ENCODE measurements around the gene STARD7.
"Not testable (repeated sequence)": the region's sequence is repeated elsewhere in the genome, so short reads cannot be mapped to it uniquely, and the experiment has no call there.

Gene STARD7

GRCh38 chr2:96150791-96151594, 57.6 kb downstream of the STARD7 start:
- in situ Hi-C loops (cut with MboI; ENCODE audit: low sequenced_read_pairs), result no loop called here

GRCh38 chr2:96150007-96150640, 58.5 kb downstream of the STARD7 start:
- in situ Hi-C loops (cut with MboI; ENCODE audit: low sequenced_read_pairs), result no loop called here

GRCh38 chr2:96148410-96149217, 60.0 kb downstream of the STARD7 start:
- in situ Hi-C loops (cut with MboI; ENCODE audit: low sequenced_read_pairs), result no loop called here

DNA sequence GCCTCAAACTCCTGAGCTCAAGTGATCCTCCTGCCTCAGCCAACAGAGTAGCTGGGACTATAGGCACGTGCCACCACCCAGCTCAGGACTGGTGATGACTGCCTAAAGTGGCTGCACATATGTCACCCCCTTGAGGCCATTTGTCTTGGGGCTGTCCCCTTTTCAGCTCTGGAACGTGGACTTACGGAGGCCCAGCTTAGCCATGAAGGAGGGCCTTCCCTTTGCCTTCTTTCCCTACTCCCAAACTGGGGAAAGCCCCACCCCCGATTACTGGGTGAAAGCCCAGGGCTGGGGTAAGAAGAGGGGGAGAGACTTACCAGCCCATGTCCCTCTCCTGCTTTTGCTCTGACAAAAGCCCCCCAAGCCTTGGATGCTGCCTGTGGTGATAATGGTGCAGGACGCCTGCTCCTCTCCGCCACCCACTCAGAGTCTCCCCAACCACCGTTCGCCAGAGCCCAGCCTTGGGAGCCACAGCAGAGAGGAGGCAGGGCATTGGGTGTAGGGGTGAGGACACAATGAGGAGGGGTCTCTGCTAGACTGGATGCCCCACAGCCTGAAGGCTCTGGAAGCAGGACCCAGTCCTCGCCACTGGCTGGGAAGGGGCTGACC, 60.9 kb downstream of the STARD7 start:
- in situ Hi-C loops (cut with MboI; ENCODE audit: low sequenced_read_pairs), result no loop called here

DNA sequence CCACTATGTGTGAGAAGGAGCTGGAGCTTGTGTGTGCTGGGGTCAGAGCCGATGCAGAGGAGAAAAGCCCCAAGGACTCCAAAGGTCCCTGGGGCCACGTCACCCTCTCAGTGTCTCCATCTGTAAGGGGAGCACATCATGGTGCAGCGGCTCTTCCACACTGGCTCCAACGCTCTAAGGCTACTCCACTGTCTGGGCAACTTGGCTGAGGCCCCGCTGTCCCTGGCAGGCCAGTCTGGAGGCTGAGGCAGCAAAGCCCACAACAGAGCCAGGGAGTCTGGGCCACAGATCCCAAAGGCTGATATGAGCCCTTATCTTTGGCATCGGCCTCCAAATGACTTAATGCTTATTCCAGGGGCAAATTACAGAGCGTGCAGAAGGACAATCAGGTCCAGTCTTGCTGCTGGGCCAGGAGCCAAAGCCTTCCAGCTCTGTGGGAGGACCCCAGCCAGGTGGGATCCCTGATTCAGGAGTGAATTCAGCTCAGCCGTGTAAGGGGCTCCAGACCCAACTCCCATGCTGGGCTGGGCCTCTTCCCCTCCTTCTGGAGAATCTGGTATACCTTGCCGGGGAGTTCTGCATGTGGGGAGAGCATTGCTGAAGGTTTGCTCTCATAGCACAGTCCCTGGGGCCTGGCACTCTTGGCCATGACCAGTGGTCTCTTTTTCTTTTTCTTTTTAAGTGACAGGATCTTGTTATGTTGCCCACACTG, 61.6 kb downstream of the STARD7 start:
- in situ Hi-C loops (cut with MboI; ENCODE audit: low sequenced_read_pairs), result no loop called here

- in situ Hi-C loops (cut with MboI; ENCODE audit: low sequenced_read_pairs), result no loop called here
Observed at GRCh38 chr2:96146153-96146880, 62.3 kb downstream of the STARD7 start.

DNA sequence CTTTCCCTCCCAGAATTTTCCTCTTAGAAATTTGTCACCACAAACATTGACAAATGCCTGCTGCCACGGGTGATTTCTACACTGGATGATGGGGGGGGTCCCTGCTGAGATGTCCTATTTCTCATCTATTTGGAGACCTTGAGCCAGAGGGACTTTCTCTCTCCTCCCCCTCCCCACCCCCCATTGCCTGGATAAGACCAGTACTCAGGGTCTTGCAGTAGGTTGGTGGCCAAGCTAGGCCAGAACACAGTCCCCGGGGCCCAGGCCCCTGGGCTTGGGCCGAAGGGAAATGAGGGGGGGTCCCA, 62.8 kb downstream of the STARD7 start:
- in situ Hi-C loops (cut with MboI; ENCODE audit: low sequenced_read_pairs), result no loop called here

GRCh38 chr2:96145036-96145847, 63.4 kb downstream of the STARD7 start, which contains the start of gene DUSP2:
TSS of gene DUSP2 (minus strand) at chr2:96145440. CDS start at chr2:96145354, 86 bp downstream.
- in situ Hi-C loops (cut with MboI; ENCODE audit: low sequenced_read_pairs), result no loop called here

GRCh38 chr2:96144481-96145035, 64.1 kb downstream of the STARD7 start:
- in situ Hi-C loops (cut with MboI; ENCODE audit: low sequenced_read_pairs), result no loop called here

GRCh38 chr2:96143848-96144480, 64.7 kb downstream of the STARD7 start:
- in situ Hi-C loops (cut with MboI; ENCODE audit: low sequenced_read_pairs), result no loop called here

GRCh38 chr2:96143231-96143847, 65.3 kb downstream of the STARD7 start:
- in situ Hi-C loops (cut with MboI; ENCODE audit: low sequenced_read_pairs), result no loop called here

DNA sequence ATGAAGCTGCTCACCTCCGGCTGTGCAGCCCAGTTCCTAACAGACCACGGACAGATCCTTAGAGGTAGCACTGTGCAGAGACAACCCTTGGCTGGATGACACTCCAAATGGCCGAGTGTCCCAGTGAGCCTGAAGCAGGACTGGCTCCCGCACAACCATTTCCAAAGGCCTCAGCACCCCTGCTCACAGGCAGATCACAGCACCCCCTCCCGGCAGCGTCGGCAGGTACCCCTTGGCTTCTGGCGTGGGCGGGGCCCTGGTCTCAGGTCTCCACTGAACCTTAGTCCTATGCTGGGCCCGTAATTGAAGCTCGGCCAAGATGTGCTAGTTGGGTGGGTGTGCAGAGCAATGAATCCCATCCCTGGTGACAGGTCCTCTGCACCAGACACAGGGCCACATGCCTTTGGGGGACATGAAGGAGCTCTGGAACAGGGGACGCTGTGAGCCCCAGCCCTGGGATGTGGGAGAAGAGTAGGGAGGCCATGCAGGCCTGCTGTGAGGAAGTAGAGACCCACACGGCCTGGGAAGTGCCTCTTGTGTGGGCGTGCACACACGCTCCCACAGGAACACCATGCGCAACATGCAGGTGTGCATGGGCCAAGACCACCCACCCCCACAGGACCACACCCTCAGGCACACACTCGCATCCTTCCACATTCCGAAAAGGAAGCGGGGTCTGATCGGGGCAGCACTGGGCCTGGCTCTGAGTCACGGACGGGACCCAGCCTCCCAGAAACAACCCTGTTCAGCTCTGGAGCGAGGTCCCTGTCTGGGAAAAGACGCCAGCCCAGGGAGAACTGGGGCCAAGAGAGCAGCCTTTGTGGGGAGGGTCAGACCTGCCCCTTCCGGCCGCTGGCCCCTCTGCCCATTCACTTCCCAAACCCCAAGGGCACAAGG, 66.2 kb downstream of the STARD7 start:
- in situ Hi-C loops (cut with MboI; ENCODE audit: low sequenced_read_pairs), result no loop called here

DNA sequence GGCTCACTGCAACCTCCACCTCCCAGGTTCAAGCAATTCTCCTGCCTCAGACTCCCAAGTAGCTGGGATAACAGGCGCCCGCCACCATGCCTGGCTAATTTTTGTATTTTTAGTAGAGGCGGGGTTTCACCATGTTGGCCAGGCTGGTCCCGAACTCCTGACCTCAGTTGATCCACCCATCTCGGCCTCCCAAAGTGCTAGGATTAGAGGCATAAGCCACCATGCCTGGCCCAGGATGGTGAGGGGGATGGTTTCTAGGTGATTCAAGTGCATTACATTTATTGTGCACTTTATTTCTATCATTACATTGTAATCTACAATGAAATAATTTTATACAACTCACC, 67.0 kb downstream of the STARD7 start:
- in situ Hi-C loops (cut with MboI; ENCODE audit: low sequenced_read_pairs), result not testable (repeated sequence)

DNA sequence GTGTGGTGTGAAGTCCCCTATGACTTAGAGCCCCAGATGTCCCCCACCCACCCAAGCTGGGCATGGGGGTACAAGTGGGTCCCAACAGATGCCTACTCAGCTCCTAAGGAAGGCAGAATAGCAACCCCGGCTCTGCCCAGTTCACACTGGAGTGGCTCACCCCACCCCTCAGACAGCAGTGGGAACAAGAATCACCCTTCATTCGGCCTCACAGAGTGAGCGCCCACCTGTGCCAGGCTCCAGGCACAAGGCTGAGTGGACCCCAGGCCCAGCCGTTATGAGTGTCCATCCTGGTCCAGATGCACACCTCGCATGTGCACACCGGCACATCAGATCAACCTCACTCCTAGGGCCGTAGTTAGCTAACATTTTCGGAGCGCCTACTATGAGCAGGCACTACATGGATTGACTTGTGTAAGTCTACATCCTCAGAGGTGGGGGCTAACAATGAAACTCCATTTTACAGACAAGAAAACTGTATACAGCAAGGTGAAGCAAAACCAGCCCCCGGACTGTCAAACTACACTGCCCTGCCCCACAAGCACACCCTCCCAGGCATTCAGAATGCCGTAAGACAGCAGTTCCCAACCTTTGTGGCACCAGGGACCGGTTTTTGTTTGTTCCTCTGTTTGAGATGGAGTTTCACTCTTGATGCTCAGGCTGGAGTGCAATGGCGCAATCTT, 67.5 kb downstream of the STARD7 start:
- in situ Hi-C loops (cut with MboI; ENCODE audit: low sequenced_read_pairs), result no loop called here

DNA sequence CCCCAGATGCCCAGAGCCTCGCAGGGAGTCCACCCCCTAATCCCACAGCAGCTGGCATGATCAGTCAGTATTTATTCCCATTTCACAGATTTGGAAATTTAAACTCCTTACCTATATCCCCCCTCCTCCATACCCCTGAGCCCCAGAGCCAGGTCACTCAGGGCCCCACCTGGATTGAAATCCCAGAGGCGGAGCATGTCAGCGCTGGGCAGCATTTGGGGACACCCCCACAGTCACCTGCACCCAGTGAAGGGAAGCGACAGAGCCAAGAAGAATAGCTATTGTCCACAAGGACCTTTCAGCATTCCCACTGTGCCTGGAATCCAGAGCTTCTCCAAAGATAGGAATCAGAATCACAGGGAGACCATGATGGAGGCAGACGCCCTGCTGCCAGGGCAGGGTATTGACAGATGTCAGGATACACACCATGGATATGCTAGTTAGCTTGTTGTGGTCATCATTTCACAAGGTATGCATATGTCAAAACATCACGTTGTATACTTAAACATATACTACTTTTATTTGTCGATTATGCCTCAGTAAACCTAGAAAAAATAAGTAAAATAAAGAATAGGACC, 69.4 kb downstream of the STARD7 start:
- in situ Hi-C loops (cut with MboI; ENCODE audit: low sequenced_read_pairs), result no loop called here

Data from HL-60/S4 treated with retinoic acid at 250 ng/mL for 4 days and 3 days (cell line).